GM18858 (cell line): ENCODE results near the gene CACNA1D.

Source experiments
- ATAC-seq: cut with Tn5 transposase; IDR thresholded peaks from one replicate; pipeline ENCODE4 v1.9.1; 2021; ENCODE audit not compliant: unreplicated experiment

The CACNA1D gene

DNA sequence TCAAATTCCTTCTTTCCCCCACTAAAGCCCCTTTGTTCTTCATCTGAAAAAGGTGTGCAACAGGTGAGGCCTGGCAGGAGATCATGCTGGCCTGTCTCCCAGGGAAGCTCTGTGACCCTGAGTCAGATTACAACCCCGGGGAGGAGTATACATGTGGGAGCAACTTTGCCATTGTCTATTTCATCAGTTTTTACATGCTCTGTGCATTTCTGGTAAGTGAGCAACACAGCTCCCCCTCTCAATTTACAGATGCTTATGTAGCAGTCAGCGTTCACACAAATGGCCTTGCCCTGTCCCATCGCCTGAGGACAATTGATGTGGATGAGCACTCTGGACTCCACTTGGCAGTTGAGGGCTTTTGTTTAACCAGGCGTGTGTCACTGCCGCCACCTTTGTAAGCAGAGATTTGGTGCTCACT, 281.4 kb downstream of the CACNA1D start:
- ATAC-seq = no peak

DNA sequence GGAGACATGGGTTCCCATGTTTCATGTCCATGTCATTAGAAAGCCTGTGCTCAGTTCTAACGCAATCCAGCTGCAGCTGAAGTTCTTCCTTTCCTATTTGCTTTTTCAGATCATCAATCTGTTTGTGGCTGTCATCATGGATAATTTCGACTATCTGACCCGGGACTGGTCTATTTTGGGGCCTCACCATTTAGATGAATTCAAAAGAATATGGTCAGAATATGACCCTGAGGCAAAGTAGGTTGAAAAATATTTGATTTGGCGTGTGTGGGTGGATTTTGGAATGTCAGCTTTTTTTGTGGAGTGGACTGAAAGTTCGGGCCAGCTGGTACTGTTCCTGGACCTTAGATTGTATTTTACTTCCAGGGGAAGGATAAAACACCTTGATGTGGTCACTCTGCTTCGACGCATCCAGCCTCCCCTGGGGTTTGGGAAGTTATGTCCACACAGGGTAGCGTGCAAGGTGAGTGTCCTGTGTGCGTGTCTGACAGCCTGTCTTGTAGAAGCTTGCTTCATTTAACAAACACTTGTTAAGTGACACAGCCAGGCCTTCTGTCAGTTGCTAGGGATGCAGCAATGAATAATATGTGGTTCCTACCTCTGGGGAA, 282.2 kb downstream of the CACNA1D start:
- no peak for ATAC-seq

DNA sequence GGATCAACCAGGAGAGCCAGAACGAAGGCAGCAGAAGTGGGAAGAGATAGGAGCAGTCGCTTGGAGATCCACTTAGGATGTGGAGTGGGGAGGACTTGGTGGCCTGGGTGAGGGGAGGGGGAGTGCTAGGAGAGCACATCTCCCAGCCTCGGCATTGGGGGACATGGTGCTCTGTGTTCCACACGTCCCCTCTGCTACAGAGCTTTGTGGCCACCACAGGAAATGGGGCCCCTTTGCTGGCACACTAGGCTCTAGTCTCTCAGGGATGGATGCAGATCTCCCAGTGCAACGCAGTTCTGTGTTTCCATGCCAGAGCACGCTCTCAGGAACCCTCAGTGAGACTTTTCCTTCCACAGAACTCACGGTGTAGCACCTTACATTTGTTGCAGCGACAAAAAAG, 283.1 kb downstream of the CACNA1D start:
- ATAC-seq = no peak

DNA sequence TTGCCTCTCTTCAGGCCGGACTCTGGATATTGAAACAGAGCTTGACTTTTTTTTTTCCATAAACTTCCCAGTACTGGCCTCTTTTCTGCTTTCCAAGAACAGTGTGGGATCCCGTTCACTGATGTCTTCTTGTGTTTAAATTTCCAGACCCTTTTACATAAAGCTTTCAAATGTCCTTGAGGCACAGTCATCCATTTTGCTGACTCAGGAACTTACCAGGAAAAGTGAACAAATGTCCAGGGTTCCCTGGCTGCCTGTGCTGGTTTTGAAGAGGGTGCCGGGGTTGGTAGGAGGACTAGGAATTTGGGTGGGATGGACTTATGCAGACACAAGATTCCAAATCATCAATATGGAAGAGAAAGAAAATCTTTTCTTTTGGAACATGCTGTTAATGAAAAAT, 283.7 kb downstream of the CACNA1D start:
- ATAC-seq = no peak

DNA sequence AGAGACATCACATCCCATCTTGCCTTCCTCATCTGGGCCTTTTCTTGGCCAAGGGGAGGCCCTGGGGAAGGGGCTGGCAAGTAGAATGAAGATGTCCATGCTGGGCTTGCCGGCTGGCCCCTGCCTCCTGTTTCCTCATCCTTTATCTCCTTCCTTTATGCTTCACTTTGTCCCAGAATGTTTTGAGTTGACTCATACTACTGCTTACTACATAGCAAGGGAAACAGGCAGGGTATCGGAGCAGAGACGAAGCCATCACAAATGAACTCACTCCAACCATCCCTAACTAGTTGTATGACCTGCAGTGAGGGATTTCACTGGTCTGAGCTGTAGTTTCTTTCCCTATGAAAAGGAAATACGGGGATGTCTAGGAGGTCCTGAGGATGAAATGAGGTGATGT, 285.8 kb downstream of the CACNA1D start:
- ATAC-seq = no peak

DNA sequence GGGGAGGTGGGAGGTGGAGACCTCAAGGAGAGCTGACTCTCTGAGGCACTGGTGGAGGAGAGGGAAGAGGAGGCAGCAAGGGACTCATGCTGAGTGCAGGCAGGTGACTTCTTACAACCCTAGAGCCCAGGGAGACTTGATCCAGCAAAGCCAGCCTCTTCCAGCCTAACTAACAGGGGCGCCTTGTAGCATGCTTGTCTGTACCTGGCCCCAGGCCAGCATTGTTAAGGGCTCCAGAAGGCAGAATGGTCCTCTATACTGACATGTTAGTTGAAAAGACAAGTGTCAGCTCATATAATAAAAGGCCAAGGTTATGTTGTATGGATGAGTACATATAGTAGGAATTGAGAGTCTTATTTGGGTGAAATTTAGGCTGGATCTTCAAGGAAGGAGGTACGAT, 286.4 kb downstream of the CACNA1D start:
- no peak for ATAC-seq

DNA sequence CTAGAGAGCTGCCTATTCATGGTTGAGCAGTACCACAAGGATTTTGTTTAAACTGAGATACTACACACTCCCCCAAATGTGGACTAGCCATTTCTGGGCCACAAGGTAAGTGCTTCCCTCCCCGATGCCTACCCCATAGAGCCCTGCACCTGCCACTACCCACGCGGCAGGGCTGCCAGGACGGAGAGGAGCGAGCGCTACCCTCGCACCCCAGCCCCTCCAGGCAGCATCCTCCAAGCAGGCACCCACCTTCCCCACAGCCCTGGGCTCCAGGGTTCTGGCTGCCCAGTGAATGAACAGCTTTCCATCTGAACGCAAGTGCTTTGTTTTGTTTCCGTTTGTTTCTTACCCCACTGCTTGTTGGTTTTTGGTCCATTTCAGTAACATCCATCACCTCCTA, 292.6 kb downstream of the CACNA1D start:
- no peak for ATAC-seq

DNA sequence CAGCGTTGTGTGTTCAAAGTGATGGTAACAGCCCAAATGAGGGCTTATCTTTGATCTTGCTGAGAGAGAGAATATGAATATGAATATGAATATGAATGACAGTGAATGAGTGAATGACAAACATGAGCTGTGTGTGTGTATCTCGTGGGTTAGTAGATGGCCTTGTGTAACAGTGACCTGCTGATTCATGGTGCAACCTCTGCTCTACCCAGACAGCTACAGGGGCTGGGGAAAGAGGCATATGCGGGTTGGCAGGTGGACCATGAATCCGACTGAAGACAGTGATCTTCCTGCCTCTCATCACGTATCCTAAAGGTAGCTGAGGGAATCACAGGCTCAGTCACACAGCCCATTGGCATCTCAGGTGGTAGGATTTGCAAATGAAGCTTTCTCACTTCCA, 293.6 kb downstream of the CACNA1D start:
- ATAC-seq = no peak

DNA sequence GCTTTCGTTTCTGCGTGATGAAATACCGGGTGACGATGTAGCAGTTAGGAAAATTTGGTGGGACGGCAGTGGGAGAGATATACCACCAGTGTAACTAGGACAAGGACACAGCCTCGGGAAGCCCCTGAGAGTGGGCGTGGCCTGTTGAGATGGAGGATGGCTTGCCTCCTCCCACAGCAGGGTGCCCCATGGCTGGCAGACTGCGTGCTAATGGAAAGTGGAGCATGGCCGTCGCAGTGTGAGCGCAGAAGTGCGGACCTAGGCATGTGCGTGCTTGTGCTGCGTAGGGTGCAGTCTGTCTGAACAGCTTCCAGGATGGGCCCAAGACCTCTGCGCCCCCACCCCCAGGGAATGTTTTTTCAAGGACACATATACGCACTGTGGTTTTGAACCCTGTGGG, 295.0 kb downstream of the CACNA1D start:
- ATAC-seq = no peak

DNA sequence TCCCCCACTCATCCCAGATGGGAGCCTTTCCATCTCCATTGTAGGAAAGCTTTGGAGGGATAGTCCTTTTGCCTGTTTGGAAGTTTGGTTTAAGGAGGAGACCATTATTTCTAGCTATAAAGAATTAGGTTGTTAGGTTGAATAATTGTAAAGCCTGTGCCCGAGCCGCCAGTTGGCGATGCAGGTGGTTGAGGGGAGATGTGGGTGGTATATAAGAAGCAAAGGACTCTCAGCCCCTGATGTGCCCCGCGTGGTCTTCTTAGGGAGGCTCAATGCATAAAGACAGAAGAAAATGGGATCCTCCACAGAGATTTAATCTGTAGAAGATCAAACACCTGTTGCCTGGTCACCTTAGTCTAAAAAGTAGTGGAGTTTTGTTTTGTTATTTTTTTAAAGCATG, 296.1 kb downstream of the CACNA1D start:
- no peak for ATAC-seq

DNA sequence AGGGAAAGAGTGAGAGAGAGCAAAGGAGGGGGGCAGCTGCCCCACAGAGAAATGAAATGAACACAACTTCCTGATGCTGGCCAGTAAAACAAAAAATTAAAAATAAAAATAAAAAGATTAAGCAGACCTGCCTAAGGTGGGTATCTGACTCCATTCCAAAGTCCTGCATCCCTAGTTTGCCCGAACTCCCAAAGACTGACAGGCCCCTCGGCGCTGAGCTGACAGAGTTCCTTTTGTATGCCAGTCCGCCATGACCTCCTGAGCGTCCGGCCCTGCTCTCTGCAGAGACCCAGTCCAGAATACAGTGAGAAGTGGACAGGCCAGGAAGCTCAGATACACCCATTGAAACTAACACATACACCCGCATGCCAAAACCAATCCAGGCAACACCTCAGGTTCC, 296.9 kb downstream of the CACNA1D start:
- ATAC-seq = no peak

DNA sequence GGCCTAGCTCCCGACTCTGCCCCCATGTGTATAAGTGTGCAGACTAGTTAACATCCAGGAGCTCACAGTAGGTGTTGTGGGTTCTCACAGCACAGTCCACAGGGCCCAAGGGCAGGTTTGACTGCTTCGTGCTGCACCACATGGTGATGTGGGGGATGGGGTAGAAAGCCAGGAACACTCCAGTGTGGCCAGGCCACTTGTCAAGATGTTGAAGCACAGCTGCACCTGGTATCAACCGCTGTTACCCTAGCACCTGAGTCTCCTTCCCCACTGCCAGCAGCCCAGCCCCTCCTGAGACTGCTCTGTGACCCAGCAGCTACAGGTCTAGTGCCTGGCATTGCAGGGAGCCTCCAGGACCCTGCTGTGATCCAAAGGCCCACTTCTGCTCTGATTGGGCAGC, 298.5 kb downstream of the CACNA1D start:
- ATAC-seq = no peak

DNA sequence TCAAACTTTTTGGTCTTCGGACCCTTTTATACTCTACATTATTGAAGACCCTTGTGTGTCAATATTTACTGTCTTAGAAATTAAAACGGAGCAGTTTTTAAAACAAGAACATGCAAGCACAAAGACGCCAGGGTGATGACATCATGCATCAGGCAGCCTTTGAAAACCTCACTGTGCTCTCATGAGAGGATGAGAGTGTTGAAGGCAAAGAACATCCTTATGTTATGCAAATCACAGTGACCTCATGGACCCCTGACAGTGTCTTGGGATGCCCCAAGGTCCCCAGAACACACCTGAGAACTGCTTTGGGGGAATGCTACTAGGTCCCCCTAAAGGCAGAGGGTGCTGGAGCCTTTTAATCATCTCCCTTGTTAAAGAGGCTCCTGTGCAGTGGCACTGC, 300.2 kb downstream of the CACNA1D start:
- ATAC-seq = no peak

DNA sequence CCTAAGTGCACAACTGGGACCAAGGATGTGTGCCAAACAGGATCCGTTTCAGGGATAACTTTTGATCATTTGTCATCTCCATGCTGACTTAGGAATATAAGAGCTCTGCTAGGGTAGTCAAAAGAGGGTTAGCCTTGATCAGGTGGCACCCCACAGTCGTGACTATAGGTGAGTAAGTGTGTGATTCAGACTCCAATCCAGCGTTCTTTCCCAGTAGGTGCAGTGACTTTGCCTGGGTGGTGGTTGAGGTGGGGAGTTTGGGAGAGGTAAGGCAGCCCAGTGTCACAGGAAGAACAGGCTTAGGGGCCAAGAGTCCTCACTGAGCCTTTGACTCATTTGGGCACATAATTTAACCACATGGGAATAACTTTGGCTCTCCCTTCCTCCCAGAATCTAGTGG, 300.8 kb downstream of the CACNA1D start:
- ATAC-seq = no peak

DNA sequence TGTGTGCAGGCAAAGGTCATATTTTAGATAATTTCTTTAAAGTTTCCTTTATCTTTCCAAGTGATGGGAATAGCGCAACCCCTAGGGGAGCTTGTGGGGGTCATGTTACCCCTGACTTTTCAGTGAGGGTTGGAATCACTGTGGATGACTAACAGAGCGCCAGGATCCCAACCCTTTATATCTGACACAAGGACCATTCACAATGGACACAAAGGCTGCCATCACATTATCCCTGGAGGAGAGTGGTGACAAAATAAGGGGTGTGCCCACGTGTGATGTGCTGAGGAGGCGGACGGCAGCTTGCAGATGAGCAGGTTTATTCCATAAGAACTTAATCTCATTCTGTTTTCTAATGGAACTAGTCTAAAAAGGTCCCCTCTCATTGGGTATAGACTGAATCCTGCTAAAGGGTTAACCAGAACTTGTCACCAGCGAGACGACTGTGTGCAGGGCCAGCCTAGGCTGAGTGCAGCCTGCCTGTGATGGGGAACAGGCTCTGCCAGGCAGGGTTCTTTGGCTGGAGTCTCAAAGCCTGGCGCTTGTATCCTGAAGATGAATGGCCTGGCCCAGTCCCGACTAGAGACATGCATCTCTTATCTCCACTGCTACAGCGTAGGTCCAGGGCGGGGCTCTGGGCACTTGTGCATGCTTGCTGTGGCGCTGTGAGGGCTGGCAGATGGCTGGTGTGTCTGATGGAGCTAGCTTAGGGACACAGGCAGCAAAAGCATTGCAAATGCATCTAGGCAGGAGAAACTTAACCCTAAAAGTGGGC, 301.6 kb downstream of the CACNA1D start:
- no peak for ATAC-seq

DNA sequence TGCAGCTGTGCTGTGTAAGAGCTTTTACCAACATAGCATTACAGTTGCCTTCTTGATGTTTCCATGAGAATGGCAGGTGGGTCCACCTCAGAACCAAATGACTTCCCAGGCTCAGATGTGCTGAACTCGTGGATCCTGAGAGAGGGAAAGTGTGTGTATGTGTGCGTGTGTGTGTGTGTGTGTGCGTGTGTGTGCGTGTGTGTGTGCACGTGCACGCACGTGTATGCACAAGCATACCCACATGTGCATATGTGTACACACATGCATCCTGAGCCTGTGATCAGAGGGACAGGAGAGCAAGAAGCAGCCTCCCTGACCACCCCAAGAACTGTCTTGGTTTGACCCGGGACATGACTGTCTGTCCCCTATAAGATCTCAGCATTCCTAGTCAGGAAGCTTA, 303.7 kb downstream of the CACNA1D start:
- no peak for ATAC-seq

DNA sequence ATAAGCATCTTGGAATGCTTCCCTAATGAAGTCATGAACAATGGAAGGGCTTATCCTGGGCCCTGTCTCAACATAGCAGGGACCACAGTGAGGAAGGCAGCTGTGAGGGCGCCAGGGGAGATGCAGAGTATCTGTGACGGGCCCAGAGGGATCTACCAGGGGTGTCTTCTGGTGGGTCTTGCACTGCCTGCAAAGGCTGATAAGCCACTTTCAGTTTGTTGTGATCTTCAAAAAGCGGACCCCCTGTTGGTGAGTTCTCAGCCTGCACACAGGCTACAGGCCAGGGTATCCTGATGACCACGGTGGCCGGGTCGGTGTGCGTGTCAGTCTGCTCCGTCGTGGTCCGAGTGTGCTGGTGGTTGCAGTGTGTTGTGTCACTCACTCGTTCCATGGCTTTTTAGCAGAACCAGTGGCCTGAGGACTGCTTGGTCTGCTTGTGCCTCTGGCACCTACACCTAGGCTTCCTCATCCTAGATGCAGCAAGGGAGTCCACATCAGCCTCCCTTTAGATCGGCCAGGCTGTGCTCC, 305.0 kb downstream of the CACNA1D start:
- no peak for ATAC-seq

DNA sequence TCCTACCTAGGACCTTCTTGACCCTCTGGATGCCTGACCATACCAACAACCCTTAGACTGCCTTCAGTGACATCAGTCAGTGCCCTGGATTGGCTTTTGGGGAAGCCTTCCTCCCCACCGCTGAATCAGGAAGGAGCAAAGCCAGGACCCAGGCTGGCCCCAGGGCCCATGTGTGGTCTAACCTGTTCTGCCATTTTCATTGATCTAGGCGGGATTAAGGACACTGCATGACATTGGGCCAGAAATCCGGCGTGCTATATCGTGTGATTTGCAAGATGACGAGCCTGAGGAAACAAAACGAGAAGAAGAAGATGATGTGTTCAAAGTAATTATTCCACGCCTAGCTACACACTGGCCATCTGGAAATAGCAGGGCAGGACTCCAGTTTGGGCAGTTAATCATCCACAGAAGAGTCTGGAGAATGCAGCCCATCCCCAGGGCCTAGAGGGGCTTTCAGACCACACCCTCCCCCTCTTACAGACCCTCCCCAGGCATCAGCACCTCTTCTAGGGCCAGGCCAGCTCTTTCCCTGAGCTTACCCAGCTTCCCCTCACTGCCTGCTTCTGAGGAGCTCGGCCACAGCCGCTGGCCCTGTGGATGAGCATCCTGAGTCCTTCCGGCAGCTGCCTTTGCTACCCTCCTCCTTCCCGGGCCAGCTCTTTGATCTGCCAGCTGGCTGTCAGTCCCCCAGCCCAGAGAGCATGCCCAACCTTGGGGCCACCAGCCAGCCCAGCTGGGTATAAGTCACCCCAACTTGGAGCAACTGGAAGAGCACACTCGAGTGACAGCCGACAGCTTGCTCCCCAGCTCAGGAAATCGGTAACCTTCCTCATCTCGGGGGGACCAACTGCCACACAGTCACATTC, 305.9 kb downstream of the CACNA1D start:
- ATAC-seq = no peak

DNA sequence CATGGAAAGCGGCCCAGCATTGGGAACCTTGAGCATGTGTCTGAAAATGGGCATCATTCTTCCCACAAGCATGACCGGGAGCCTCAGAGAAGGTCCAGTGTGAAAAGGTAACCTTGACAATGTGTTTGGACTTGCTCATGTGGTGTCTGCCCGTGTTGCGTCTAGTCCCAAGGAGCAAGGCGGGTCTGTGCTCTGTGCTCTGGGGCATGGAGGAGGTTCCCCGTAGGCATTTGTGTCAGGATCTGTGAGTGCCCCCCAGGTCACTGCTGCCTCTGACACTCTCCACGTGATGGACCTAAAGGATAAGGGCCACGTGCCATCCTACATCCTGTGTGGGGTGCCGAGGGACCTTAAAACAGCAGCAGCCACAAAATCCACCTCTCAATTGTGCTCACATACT, 306.9 kb downstream of the CACNA1D start:
- ATAC-seq = no peak

DNA sequence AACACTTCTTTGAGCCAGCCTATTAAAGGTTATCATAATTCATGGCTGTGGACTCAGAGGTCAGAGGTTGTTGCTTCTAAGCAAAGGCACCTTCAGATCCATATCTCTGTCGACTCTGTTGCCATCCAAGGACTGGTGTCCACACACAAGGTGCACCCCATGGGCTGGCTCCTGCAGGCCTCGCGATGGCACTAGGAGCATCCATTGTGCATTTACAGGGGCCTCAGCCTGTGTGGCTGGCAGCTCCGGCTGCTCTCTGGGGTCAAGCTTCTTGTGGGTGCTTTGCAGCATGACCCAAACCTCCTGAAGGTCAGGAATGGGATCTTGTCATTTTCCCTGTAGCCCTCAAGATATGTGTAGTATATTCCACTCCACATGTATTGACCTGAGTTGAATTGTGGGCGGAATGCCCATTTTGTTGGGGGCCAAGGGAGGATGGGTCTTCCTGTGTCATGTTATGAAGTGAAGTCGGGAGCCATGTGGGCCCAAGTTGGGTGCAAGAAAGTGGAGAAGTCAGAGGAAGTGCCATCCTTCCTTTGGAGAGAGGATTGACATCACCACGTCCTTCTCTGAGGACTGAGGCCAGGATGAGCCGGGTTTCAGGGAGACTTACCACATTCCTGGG, 308.0 kb downstream of the CACNA1D start:
- no peak for ATAC-seq

DNA sequence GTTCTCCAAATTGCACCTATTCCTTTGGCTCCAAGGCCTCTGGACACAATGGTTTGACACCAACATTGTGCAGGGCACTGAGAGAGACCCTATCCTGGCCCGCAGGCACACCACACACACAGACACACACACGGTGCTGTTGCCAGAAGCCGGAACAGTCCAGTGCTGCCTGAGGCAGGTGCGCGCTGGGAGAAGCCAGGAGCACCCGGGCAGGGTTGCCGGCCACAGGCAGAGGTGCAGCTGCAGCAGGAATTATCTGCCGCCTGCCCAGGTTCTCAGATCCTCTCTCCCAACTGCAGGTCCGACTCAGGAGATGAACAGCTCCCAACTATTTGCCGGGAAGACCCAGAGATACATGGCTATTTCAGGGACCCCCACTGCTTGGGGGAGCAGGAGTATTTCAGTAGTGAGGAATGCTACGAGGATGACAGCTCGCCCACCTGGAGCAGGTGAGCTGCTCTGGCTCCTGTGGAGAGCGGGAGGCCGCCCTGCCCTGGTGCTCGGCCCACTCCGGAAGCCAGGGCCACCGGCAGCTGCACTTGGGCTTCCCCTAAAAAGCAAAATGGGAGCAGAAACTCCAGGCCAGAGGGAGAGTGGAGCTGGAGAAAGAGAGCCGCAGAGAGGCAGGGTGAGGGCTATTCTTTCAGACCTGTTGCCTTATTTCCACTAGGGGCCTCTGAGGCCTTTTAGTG, 308.9 kb downstream of the CACNA1D start:
- no peak for ATAC-seq
